ENCODE results near the gene PARM1. TPM values are rescaled to one million over a fixed set of nuclear protein-coding genes. Genes with fewer than 3 reads are reported as not detected.

The PARM1 gene
- total RNA-seq, 4 donors from 2014 or later = 10.2 to 15.8 (median 10.5) TPM

DNA sequence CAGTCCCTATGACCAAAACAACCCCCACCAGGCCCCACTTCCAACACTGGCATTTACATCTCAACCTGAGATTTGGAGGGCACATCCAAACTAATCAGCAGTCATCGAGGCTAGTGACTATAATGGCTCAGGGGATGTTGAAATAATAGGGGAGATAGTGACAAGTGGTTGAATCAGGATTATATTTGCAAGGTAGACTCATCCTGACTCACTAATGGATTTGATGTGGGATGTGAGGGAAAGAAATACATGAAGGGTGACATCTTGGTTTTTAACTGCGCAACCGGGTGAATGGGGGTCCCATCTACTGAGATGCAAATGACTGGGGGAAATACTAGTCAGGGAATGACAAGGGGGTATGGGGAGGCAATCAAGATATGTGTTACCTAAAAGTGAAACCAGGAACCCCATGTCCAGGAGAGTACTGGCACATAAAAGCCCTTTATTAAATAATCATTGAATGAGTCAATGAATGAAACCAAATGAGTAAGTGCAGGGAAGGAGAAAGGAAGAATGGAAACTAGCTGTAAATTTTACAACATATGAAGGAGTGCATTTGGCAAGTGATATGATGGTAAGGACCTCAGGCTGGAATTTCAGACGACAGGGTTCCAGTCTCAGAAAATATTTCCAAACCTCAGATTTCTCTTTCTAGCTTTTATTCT is 78.3 kb downstream of the PARM1 start:
- Histone ChIP-seq H3K27ac (no peak overlapping the region), H3K27me3 (no peaks in the 10 kb centered on the region), H3K36me3 (no peaks in the 10 kb centered on the region), H3K4me1 (no peaks in the 10 kb centered on the region), H3K9me3 (peaks cover 0 to 4% (median 0%) of the 10 kb centered on the region in 4 donors), H3K4me3 (no peak overlapping the region)
- TF ChIP-seq, protein P1, sequence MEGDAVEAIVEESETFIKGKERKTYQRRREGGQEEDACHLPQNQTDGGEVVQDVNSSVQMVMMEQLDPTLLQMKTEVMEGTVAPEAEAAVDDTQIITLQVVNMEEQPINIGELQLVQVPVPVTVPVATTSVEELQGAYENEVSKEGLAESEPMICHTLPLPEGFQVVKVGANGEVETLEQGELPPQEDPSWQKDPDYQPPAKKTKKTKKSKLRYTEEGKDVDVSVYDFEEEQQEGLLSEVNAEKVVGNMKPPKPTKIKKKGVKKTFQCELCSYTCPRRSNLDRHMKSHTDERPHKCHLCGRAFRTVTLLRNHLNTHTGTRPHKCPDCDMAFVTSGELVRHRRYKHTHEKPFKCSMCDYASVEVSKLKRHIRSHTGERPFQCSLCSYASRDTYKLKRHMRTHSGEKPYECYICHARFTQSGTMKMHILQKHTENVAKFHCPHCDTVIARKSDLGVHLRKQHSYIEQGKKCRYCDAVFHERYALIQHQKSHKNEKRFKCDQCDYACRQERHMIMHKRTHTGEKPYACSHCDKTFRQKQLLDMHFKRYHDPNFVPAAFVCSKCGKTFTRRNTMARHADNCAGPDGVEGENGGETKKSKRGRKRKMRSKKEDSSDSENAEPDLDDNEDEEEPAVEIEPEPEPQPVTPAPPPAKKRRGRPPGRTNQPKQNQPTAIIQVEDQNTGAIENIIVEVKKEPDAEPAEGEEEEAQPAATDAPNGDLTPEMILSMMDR (IDR thresholded peaks at IDR 0.05) = no peak
- TF ChIP-seq POLR2A (IDR thresholded peaks at IDR 0.05) = no peak
- no peak for DNase-seq

DNA sequence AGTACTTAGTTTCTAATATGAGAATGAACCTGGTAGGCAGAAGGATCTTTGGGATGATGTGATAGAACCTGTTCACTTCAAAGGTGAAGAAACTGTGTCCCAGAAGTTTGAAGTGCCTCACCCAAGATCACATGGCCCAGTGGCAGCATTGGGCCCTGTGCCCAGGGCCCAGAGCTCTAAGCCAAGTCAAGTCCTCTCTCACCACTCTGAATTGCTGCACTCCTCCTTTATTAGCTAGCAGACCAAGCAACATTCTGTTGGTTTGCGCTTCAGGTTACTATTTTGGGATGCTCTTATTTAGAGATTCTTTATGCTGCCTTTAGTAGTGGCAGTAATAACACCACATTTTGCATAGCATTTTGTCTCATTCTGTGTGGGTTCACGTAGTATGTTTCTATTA is 82.7 kb downstream of the PARM1 start:
- Histone ChIP-seq H3K4me1 (no peaks in the 10 kb centered on the region), H3K27me3 (no peaks in the 10 kb centered on the region), H3K9me3 (no peaks in the 10 kb centered on the region), H3K27ac (no peak overlapping the region), H3K36me3 (no peaks in the 10 kb centered on the region), H3K4me3 (no peak overlapping the region)
- TF ChIP-seq, protein P1 (IDR thresholded peaks at IDR 0.05) = no peak
- TF ChIP-seq POLR2A (IDR thresholded peaks at IDR 0.05) = no peak
- DNase-seq = no peak

DNA sequence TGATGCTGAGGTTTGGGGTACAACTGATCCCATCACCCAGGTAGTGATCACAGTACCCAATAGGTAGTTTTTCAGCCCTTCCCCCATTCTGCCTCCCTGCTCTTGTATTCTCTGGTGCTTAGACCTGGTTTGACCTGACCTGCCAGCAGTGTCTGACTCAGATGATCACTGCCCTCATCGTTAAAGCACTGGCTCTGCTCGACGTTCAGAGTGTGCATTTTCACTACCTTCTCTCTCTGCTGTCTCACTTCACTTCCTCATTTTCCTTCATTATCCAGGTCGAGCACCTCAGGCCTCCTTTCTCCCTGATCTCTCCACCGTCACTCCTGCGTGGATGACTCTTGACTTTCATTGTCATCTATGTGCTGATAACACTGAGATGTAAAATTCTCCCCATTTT is 83.6 kb downstream of the PARM1 start:
- H3K4me1 ChIP-seq = no peaks in the 10 kb centered on the region
- H3K27ac ChIP-seq = no peak overlapping the region
- no peak for TF ChIP-seq POLR2A (IDR thresholded peaks at IDR 0.05)
- TF ChIP-seq, protein P1 (IDR thresholded peaks at IDR 0.05) = no peak
- no peaks in the 10 kb centered on the region for H3K9me3 ChIP-seq
- H3K4me3 ChIP-seq = no peak overlapping the region
- H3K36me3 ChIP-seq = no peaks in the 10 kb centered on the region
- peak in 1 of 3 donors; percentile 48 for DNase-seq
- H3K27me3 ChIP-seq = no peaks in the 10 kb centered on the region

DNA sequence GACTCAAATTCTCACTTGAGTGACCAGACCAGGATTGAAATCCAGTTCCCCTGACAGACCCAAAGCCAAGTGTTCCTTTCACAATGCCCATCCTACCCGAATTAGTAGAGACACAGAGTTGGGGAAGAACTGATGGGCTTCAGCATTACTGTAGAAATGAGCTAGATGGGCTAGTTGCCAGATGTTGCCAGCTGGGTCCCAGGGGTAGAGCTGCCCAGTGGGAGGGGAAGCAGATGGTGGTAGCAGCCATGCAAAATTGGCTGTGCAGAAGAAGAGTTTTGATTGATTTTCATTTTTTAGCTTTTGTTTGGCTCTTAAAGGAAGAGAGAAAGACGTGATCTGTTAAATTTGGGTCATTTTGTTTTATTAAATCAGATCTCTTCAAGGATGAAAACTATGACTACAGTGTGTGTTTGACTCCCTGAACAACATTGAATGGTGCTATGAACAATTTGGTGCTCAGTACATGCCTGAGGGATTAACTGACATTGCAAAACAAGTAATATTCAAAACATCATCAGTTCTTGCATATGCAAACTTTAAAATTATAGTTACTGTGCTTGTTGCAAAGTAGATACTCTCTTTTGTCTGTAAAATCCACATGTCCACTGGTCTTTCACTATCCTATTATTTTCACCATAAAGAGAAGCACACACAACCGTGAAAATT is 86.0 kb downstream of the PARM1 start:
- no peaks in the 10 kb centered on the region for H3K4me1 ChIP-seq
- H3K27ac ChIP-seq = no peak overlapping the region
- DNase-seq = no peak
- no peaks in the 10 kb centered on the region for H3K9me3 ChIP-seq
- no peaks in the 10 kb centered on the region for H3K36me3 ChIP-seq
- no peak overlapping the region for H3K4me3 ChIP-seq
- no peaks in the 10 kb centered on the region for H3K27me3 ChIP-seq
- TF ChIP-seq POLR2A (IDR thresholded peaks at IDR 0.05) = no peak
- TF ChIP-seq, protein P1 (IDR thresholded peaks at IDR 0.05) = no peak

DNA sequence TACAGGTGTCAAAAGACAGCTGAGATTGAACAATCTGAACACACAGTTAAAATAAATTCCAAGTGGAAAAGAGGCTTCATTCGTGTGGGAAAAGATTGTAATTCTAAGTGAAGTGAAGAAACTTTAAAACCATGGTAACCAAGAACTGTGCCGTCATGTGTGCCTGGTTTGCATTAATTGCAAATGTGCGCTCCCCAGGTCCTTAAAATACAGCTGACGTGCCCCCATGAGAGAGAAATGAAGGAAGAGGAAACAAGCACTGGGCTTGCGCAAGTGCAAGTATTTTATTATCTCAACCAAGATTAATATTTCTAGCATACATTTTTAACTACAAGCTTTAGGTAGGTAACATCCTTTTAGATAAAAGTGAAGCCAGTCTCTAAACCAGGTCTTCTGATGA is 92.5 kb downstream of the PARM1 start:
- no peak for TF ChIP-seq POLR2A (IDR thresholded peaks at IDR 0.05)
- peaks cover 0 to 5% (median 0%) of the 10 kb centered on the region in 4 donors for H3K4me1 ChIP-seq
- no peaks in the 10 kb centered on the region for H3K9me3 ChIP-seq
- H3K27ac ChIP-seq = no peak overlapping the region
- DNase-seq = no peak
- no peak overlapping the region for H3K4me3 ChIP-seq
- H3K27me3 ChIP-seq = no peaks in the 10 kb centered on the region
- H3K36me3 ChIP-seq = no peaks in the 10 kb centered on the region

DNA sequence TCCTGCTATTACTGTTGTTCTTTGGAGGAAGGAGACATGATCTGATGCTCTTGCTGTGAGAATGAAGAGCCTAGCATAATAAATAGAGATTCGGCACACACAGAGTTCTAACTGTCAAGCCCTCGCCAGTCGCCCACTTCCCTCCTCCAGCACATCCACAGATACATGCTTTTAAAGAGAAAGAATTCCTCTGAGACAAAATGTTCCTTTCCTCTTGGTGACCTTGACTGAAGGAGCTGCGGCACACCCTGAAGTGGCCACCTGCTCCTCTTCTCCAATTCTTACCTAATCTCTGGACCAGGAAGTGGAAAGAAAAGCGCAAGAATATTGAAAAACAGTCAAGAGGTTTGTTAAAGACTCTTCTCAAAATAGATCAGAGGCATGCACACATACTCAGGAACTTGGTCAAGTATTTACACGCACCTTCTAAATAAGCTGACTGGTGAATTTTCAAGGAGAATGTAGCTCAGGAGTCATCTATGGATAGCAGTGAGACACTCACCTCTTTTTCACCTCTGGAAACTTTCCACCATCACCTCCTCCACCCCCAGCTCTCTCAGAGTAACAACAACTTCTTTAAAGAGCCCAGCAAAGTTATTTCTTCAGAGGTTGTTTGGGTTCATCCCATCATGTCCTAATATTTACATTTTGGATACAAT is 95.4 kb downstream of the PARM1 start:
- H3K27ac ChIP-seq = no peak overlapping the region
- H3K4me3 ChIP-seq = no peak overlapping the region
- no peaks in the 10 kb centered on the region for H3K36me3 ChIP-seq
- DNase-seq = no peak
- no peaks in the 10 kb centered on the region for H3K9me3 ChIP-seq
- H3K4me1 ChIP-seq = peaks cover 0 to 5% (median 0%) of the 10 kb centered on the region in 4 donors
- no peak for TF ChIP-seq POLR2A (IDR thresholded peaks at IDR 0.05)
- TF ChIP-seq, protein P1 (IDR thresholded peaks at IDR 0.05) = no peak
- no peaks in the 10 kb centered on the region for H3K27me3 ChIP-seq

Data from Peyer's patch (tissue), 4 donors.